ENCODE data around the gene WDR3. TPM values are rescaled to one million over a fixed set of nuclear protein-coding genes. Genes with fewer than 3 reads are reported as not detected.

The WDR3 gene
- total and polyA plus RNA-seq, 10 of the 15 experiments (the other 5 are each of a cell fraction or from before 2014, with no cell fraction given): 24.0 to 66.5 (median 42.9) TPM

DNA sequence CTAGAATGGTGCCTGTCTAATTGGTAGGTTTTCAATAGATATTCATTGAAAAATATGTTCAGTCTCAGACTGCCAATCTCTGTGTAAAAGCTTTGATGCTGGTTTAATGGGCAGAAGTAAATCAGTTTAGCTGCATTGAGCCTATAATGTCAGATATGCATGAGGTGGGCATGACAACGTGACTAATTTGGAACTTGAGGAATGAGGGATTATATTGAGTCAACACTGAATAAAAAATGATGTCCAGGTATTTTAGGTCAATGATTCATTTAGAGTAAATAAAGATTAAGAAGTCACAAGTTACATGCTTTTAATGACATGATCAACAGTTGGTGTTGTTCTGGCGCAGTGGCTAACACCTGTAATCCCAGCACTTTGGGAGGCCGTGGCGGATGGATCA, 3.0 kb downstream of the WDR3 start:
- intact Hi-C loops (cut with micrococcal nuclease; ENCODE audit: unreplicated experiment): no loop called here
- 0 out of 2 replicates have a peak, but pooled peaks cover 2% of the 10 kb centered on the region for H3K4me1 ChIP-seq (ENCODE audit: control insufficient read depth, insufficient read depth, low read length)
- ChIA-PET POLR2A (interaction anchor here (0.7 kb wide), 1 partner anchor 50 kb away, joined by 4 read pairs; no protein-coding TSS in a partner anchor), CTCF (interaction anchor here (1.4 kb wide), 1 partner anchor 10 kb away, joined by 4 read pairs; no protein-coding TSS in a partner anchor), RAD21 (ENCODE audit: unreplicated experiment) (no interaction called here), SMC1A (ENCODE audit: uncharacterized antibody, unreplicated experiment) (no interaction called here)
- in situ Hi-C loops (cut with MboI): no loop called here
- H3K27ac ChIP-seq (ENCODE audit: control insufficient read depth, insufficient read depth): no peak overlapping the region
- ATAC-seq: no peak
- no peak for FAIRE-seq
- no peak overlapping the region for H2AFZ ChIP-seq (ENCODE audit: control insufficient read depth, low read depth, low read length)
- no peaks in the 10 kb centered on the region for H3K27me3 ChIP-seq (replicated peaks in 1 of 2; ENCODE audit: control insufficient read depth in 2 of 2, insufficient read depth in 2 of 2, low read length in 1 of 2)
- no peak for DNase-seq (ENCODE audit: low read depth, low spot score)
- peaks cover 0 to 5% of the 10 kb centered on the region in 2 experiments; a peak in 1 of 4 replicates for H3K36me3 ChIP-seq (ENCODE audit: control insufficient read depth in 2 of 2, insufficient read depth in 2 of 2, low read length in 1 of 2)
- 0 out of 2 replicates have a peak overlapping the region, but pooled peaks have one; percentile 84 for H3K4me3 ChIP-seq
- TF ChIP-seq SPI1 (IDR thresholded peaks at IDR 0.05; ENCODE audit: borderline replicate concordance, insufficient read depth, low read depth, low read length) (no peak), HCFC1 (IDR thresholded peaks at IDR 0.05; ENCODE audit: low read length) (no peak), RELA (IDR thresholded peaks at IDR 0.05; ENCODE audit: borderline replicate concordance, partially characterized antibody) (no peak), NFYA (IDR thresholded peaks at IDR 0.05; ENCODE audit: borderline replicate concordance, low read depth, low read length) (no peak), CBFB (IDR thresholded peaks at IDR 0.05; ENCODE audit: low read depth) (no peak), GATAD2B (conservative IDR thresholded peaks at IDR 0.05; ENCODE audit: low read depth) (no peak), SP1 (IDR thresholded peaks at IDR 0.05; ENCODE audit: low read depth, low read length) (no peak), NR2C2 (IDR thresholded peaks at IDR 0.05; ENCODE audit: borderline replicate concordance, control insufficient read depth, insufficient read length, low read depth) (no peak), ZNF217 (IDR thresholded peaks at IDR 0.05) (no peak), ZNF384 (IDR thresholded peaks at IDR 0.05; ENCODE audit: borderline replicate concordance, low read depth, low read length) (no peak), RFX5 (IDR thresholded peaks at IDR 0.05; ENCODE audit: low read depth, low read length) (no peak), SIX5 (IDR thresholded peaks at IDR 0.05; ENCODE audit: low read depth, low read length, severe bottlenecking) (no peak), CBX5 (IDR thresholded peaks at IDR 0.05; ENCODE audit: low read depth) (no peak), MXI1 (IDR thresholded peaks at IDR 0.05; ENCODE audit: low read depth, low read length) (no peak), SRF (IDR thresholded peaks at IDR 0.05; ENCODE audit: low read depth in 2 of 2, low read length in 2 of 2) (no peak)
- TF ChIP-seq, protein P1, sequence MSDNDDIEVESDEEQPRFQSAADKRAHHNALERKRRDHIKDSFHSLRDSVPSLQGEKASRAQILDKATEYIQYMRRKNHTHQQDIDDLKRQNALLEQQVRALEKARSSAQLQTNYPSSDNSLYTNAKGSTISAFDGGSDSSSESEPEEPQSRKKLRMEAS (IDR thresholded peaks at IDR 0.05; ENCODE audit: low read depth, low read length): no peak
- TF ChIP-seq, protein P2, sequence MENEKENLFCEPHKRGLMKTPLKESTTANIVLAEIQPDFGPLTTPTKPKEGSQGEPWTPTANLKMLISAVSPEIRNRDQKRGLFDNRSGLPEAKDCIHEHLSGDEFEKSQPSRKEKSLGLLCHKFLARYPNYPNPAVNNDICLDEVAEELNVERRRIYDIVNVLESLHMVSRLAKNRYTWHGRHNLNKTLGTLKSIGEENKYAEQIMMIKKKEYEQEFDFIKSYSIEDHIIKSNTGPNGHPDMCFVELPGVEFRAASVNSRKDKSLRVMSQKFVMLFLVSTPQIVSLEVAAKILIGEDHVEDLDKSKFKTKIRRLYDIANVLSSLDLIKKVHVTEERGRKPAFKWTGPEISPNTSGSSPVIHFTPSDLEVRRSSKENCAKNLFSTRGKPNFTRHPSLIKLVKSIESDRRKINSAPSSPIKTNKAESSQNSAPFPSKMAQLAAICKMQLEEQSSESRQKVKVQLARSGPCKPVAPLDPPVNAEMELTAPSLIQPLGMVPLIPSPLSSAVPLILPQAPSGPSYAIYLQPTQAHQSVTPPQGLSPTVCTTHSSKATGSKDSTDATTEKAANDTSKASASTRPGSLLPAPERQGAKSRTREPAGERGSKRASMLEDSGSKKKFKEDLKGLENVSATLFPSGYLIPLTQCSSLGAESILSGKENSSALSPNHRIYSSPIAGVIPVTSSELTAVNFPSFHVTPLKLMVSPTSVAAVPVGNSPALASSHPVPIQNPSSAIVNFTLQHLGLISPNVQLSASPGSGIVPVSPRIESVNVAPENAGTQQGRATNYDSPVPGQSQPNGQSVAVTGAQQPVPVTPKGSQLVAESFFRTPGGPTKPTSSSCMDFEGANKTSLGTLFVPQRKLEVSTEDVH (IDR thresholded peaks at IDR 0.05; ENCODE audit: low read depth, partially characterized antibody): no peak
- TF ChIP-seq, protein P3, sequence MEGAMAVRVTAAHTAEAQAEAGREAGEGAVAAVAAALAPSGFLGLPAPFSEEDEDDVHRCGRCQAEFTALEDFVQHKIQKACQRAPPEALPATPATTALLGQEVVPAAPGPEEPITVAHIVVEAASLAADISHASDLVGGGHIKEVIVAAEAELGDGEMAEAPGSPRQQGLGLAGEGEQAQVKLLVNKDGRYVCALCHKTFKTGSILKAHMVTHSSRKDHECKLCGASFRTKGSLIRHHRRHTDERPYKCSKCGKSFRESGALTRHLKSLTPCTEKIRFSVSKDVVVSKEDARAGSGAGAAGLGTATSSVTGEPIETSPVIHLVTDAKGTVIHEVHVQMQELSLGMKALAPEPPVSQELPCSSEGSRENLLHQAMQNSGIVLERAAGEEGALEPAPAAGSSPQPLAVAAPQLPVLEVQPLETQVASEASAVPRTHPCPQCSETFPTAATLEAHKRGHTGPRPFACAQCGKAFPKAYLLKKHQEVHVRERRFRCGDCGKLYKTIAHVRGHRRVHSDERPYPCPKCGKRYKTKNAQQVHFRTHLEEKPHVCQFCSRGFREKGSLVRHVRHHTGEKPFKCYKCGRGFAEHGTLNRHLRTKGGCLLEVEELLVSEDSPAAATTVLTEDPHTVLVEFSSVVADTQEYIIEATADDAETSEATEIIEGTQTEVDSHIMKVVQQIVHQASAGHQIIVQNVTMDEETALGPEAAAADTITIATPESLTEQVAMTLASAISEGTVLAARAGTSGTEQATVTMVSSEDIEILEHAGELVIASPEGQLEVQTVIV (IDR thresholded peaks at IDR 0.05; ENCODE audit: borderline replicate concordance, partially characterized antibody): no peak
- no TSS peak for BruUV-seq (replicated peaks)
- peaks cover 52% of the 10 kb centered on the region for H3K79me2 ChIP-seq (ENCODE audit: control insufficient read depth, insufficient read depth, low read length)
- peak overlapping the region; percentile 73 for H3K4me2 ChIP-seq (ENCODE audit: control insufficient read depth, insufficient read depth)
- H4K20me1 ChIP-seq (ENCODE audit: control insufficient read depth, insufficient read depth): no peaks in the 10 kb centered on the region; the same call in 1 of the 2 replicates
- no peak overlapping the region for H3K9ac ChIP-seq (ENCODE audit: control insufficient read depth, insufficient read depth, low read length)
- H3K9me3 ChIP-seq (replicated peaks; ENCODE audit: control insufficient read depth, insufficient read depth, low read length): no peaks in the 10 kb centered on the region
- 96% methylated on average over 4 of the region's 4 CpGs for WGBS (ENCODE audit: insufficient coverage, insufficient replicate concordance, low lambda C conversion rate, missing lambda C conversion rate)
